ENCODE measurements around the gene B3GNT3.

B3GNT3 gene, protein sequence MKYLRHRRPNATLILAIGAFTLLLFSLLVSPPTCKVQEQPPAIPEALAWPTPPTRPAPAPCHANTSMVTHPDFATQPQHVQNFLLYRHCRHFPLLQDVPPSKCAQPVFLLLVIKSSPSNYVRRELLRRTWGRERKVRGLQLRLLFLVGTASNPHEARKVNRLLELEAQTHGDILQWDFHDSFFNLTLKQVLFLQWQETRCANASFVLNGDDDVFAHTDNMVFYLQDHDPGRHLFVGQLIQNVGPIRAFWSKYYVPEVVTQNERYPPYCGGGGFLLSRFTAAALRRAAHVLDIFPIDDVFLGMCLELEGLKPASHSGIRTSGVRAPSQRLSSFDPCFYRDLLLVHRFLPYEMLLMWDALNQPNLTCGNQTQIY

DNA sequence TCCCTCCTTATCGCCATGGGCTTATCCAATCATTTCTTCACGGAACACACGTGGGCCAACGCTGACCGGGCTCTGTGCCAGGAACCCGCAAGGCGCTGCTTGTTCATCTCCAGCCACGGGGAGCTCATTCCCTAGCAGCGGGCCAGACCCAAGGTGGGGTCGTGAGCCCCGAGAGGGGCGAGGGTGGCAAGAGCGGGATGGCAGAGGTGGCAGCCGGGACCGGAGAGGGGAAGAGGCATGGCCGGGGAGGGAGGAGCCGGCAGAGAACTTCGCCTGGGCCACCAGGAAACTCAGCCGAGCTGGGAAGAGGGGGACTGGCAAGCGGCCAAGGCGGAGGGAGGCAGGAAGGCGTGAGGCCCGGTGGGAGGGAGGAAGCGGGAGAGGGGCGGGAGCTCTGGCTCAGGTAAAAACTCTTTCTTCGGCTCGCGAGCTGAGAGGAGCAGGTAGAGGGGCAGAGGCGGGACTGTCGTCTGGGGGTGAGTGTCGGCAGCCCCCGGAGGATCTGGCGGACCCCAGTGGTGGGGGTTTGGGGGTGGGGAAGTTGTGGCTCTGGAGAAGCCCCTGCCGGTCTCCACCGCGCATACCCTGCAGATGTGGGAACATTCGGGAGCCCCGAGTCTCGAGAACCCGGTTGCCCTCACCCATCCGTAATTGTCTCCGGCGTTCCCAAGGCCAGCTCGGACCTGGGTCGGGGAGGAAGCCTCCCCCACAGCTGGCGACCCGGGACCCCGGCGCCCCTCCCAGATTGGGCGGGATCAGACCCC is at the start of gene B3GNT3:
B3GNT3 (plus strand) TSS at position 408 of the 764 bp plus-strand sequence. CDS start 12,670 bp downstream, outside the sequence.
- no peaks in the 10 kb centered on the region for H3K4me1 ChIP-seq (ENCODE audit: control insufficient read depth in 1 of 2, insufficient read depth in 2 of 2, low read length in 2 of 2)
- H3K27ac ChIP-seq (ENCODE audit: low read length): peak within 1 kb of the TSS; percentile 95
- peaks cover 23% of the 10 kb centered on the region for H3K27me3 ChIP-seq (ENCODE audit: low read depth, low read length)
- H3K4me3 ChIP-seq (ENCODE audit: low read depth in 1 of 2, low read length in 2 of 2): peak within 1 kb of the TSS in 1 of 2 donors; percentile 31
- H3K9me3 ChIP-seq (ENCODE audit: control insufficient read depth in 1 of 2, low read length in 2 of 2): no peaks in the 10 kb centered on the region
- H3K36me3 ChIP-seq (ENCODE audit: control insufficient read depth in 1 of 2, insufficient read depth in 2 of 2, low read length in 2 of 2): no peaks in the 10 kb centered on the region

DNA sequence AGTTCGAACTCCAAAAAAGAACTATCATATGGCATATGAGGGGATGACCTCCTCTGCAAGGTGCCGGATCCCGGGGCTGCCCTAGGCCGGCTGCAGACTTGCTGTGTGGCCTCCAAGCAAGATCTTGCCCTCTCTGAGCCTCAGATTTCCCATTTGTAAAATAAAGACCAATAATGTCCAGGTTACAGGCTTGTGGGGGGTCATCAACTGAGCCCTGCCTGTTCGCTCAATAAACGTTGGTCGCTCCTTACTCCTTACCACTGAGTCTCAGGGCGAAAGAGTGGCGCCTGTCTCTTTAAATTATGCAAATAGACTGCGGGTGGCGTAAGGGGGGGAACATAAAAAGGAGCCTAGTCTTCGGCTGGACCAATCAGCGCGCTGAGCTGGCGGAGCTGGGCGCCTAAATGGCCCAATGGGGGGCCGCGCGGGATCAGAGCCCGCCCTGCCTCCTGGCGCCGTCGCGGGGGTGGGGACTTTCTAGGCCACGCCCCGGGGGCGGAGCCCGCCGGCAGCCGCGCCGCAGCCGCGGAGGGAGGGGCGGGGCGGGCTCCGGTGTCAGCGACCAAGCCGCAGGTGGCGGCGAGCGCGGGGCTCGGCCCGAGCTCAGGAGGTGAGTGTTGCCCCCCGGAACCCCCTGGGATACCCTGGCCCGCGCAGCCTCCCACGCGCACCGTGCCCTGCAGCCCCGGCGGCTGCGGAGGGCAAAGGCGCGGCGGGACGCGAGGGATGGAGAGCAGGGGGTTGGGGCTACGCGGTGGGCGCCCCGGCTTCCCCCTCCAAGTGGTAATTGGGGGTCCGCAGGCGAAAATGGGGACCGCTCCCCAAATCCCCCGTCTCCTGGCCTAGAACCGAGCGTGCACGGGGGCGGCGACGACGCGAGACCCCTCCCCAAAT is 47.5 kb upstream of the B3GNT3 start:
- Histone ChIP-seq H3K27ac (ENCODE audit: low read length) (no peak overlapping the region), H3K9me3 (ENCODE audit: control insufficient read depth in 1 of 2, low read length in 2 of 2) (no peaks in the 10 kb centered on the region), H3K27me3 (ENCODE audit: low read depth, low read length) (no peaks in the 10 kb centered on the region), H3K4me3 (ENCODE audit: low read depth in 1 of 2, low read length in 2 of 2) (peak overlapping the region; percentile 26 to 69), H3K36me3 (ENCODE audit: control insufficient read depth in 1 of 2, insufficient read depth in 2 of 2, low read length in 2 of 2) (no peaks in the 10 kb centered on the region), H3K4me1 (ENCODE audit: control insufficient read depth in 1 of 2, insufficient read depth in 2 of 2, low read length in 2 of 2) (peaks cover 3 to 20% of the 10 kb centered on the region in 2 donors)

DNA sequence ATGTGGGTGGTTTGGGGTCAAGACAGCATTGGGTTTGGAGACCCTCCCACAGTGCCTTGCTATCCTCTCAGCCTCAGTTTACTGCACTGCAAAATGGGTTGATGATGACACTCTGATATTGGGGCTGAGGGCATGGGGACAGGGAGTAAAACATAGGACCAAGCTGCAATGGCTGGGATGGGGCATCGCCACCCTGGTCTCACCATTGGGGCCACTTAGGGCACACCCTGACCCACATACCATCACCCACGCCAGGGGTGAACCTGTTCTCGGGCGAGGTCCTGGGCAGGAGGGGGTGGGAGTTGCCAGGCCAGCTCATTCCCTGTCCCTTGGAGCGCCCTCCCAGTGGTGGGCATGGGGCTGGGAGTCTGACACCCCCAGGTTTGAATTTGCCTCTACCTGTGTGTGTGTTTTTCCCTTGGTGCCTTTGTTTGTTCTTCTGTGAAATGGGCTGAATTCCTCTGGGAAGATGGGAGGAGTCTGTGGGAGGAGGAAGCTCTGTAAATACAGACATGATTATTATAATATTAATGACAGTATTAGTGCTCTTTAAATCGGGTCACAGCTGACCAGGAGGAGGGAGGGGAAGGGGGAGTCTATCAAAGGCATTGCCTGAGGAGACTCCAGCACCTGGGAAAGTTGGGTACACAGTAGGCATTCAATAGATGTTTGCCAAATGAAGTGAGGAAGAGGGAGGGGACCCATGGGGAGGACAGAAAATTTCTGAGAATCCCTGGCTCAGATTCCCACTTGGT is 45.9 kb upstream of the B3GNT3 start:
- no peak overlapping the region for H3K27ac ChIP-seq (ENCODE audit: low read length)
- no peaks in the 10 kb centered on the region for H3K36me3 ChIP-seq (ENCODE audit: control insufficient read depth in 1 of 2, insufficient read depth in 2 of 2, low read length in 2 of 2)
- H3K4me1 ChIP-seq (ENCODE audit: control insufficient read depth in 1 of 2, insufficient read depth in 2 of 2, low read length in 2 of 2): peaks cover 3 to 20% of the 10 kb centered on the region in 2 donors
- H3K4me3 ChIP-seq (ENCODE audit: low read depth in 1 of 2, low read length in 2 of 2): no peak overlapping the region
- no peaks in the 10 kb centered on the region for H3K27me3 ChIP-seq (ENCODE audit: low read depth, low read length)
- no peaks in the 10 kb centered on the region for H3K9me3 ChIP-seq (ENCODE audit: control insufficient read depth in 1 of 2, low read length in 2 of 2)

DNA sequence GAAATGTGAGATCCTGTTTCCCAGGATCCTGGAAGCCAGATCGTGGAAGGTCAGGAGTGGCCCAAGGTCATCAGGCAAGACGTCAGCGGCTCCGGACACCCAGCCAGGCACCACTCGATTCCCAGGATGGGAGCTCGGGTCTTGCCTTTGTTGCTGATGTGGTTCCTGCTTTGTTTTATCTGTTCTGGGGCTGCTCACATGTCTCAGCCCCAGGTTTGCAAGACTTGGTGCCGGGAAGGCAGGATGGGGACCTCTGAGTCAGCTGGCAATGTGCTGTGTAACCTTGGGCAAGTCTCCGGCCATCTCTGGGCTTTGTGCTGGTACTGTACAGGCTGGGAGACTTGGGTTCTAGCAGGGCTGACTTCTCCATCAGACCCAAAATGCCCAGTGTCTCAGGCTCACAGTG is 45.0 kb upstream of the B3GNT3 start:
- Histone ChIP-seq H3K27ac (ENCODE audit: low read length) (no peak overlapping the region), H3K36me3 (ENCODE audit: control insufficient read depth in 1 of 2, insufficient read depth in 2 of 2, low read length in 2 of 2) (no peaks in the 10 kb centered on the region), H3K9me3 (ENCODE audit: control insufficient read depth in 1 of 2, low read length in 2 of 2) (no peaks in the 10 kb centered on the region), H3K4me1 (ENCODE audit: control insufficient read depth in 1 of 2, insufficient read depth in 2 of 2, low read length in 2 of 2) (peaks cover 3 to 21% of the 10 kb centered on the region in 2 donors), H3K27me3 (ENCODE audit: low read depth, low read length) (no peaks in the 10 kb centered on the region), H3K4me3 (ENCODE audit: low read depth in 1 of 2, low read length in 2 of 2) (no peak overlapping the region)

DNA sequence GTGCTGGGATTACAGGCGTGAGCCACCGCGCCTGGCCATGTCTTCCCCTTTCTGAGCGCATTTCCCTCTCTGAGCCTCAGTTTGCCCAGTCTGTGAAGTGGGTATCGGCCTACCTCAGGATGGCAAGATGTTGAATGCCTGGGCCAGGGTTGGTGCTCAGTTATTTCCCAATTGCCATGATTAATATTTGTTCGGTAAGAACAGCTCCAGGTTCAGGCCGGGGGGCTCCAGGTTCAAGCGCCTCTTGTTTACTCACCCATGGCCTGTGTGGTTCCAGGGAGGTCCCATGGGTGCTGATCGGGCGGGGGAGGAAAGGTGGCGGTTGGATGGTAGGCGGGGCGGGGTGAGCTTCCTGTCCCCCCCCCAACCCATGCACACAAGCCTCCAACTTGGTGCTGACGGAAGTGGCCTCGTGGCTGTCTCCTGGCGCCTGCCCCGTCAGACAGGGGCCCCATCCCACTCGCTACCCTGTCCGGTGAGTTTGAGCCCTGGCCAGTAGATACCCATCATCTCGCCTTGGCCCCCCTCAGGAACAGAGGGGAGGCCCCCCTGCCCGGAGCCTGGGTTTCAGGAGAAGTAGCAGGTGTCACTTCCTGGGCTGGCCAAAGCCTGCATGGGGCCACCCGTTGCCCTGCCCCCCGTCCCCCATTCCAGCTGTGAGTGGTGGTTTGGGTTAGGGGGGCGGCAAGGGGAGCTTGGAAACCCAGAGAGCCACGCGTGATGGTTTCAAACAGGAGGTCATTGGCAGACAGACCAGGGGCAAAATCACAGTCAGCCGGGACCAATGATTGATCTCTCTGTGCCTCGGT is 43.6 kb upstream of the B3GNT3 start, which contains the start of gene FCHO1:
FCHO1 (plus strand) TSS at position 375 of the 809 bp plus-strand sequence. CDS start 3,688 bp downstream, outside the sequence.
- Histone ChIP-seq H3K27ac (ENCODE audit: low read length) (no peak within 1 kb of the TSS), H3K4me3 (ENCODE audit: low read depth in 1 of 2, low read length in 2 of 2) (no peak within 1 kb of the TSS), H3K36me3 (ENCODE audit: control insufficient read depth in 1 of 2, insufficient read depth in 2 of 2, low read length in 2 of 2) (no peaks in the 10 kb centered on the region), H3K9me3 (ENCODE audit: control insufficient read depth in 1 of 2, low read length in 2 of 2) (no peaks in the 10 kb centered on the region), H3K4me1 (ENCODE audit: control insufficient read depth in 1 of 2, insufficient read depth in 2 of 2, low read length in 2 of 2) (peaks cover 3 to 23% of the 10 kb centered on the region in 2 donors), H3K27me3 (ENCODE audit: low read depth, low read length) (no peaks in the 10 kb centered on the region)

DNA sequence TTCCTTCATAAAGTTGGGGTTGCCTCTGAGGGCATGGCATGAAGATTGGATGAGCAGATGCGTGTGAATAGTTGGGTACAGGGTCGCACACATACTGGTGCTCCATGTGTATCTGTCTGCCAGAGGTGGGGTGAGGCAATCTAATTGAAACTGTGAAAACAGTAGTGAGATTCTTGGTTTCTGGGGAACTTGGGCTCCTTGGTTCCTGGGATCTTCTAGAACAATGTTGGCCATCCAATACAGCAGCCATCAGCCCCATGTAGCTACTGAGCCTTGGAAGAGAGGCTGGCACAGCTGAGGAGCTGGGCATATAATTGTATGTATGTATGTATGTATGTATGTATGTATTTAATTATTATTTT is 43.0 kb upstream of the B3GNT3 start:
- Histone ChIP-seq H3K4me3 (ENCODE audit: low read depth in 1 of 2, low read length in 2 of 2) (no peak overlapping the region), H3K4me1 (ENCODE audit: control insufficient read depth in 1 of 2, insufficient read depth in 2 of 2, low read length in 2 of 2) (peaks cover 3 to 19% of the 10 kb centered on the region in 2 donors), H3K36me3 (ENCODE audit: control insufficient read depth in 1 of 2, insufficient read depth in 2 of 2, low read length in 2 of 2) (no peaks in the 10 kb centered on the region), H3K27me3 (ENCODE audit: low read depth, low read length) (no peaks in the 10 kb centered on the region), H3K27ac (ENCODE audit: low read length) (no peak overlapping the region), H3K9me3 (ENCODE audit: control insufficient read depth in 1 of 2, low read length in 2 of 2) (no peaks in the 10 kb centered on the region)

DNA sequence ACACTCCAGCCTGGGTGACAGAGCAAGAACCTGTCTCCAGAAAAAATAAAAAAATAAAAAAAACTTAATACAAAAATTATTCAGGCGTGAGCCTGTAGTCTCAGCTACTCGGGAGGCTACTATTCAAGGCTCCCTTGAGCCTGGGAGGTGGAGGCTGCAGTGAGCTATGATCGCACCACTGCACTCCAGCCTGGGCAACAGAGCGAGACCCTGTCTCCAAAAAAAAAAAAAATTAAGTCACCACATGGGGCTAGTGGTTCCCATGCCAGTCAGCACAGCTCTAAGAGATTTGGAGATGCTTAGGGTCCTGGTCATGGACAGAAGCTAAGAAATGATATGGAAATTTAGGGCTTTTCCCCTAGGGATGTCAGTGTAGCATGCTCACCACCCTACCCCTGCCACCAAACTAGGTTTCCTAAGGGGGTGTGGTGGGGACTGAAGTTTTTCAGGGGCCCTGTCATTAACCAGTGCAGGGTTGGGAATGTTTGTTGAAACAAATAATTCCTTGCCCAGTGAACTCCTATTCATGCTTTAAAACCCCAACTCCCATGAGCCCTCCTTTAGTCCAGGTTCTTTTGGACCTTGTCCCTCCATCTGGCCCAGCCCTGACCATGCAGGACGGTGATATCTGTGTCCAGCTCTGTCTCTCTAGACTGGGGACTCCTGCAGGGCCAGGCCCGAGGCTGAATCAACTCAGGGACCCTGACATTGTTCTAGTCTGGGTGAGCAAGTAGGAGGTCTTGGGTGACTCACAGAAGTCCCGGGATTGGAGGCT is 41.9 kb upstream of the B3GNT3 start:
- Histone ChIP-seq H3K4me1 (ENCODE audit: control insufficient read depth in 1 of 2, insufficient read depth in 2 of 2, low read length in 2 of 2) (peaks cover 0 to 14% of the 10 kb centered on the region in 2 donors), H3K9me3 (ENCODE audit: control insufficient read depth in 1 of 2, low read length in 2 of 2) (no peaks in the 10 kb centered on the region), H3K27me3 (ENCODE audit: low read depth, low read length) (no peaks in the 10 kb centered on the region), H3K36me3 (ENCODE audit: control insufficient read depth in 1 of 2, insufficient read depth in 2 of 2, low read length in 2 of 2) (no peaks in the 10 kb centered on the region), H3K4me3 (ENCODE audit: low read depth in 1 of 2, low read length in 2 of 2) (no peak overlapping the region), H3K27ac (ENCODE audit: low read length) (no peak overlapping the region)

DNA sequence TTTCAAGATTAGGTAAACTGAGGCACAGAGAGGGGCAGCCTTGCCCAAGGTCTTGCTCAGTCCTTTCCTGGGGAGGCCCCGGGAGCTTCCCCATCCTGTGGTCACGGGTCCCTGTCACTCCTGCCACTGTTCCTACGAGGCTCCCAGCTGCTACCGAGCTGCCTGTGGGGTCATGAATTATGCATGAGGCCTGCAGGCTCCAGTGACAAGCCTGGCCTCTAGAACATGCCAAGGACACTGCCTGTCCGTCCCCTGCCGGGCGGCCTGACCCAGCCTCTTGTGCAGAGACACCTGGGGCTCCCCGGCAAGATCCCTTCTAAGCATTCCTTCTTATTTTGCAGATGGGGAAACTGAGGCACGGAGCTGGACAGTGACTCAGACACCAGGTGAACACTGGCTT is 41.0 kb upstream of the B3GNT3 start:
- no peaks in the 10 kb centered on the region for H3K36me3 ChIP-seq (ENCODE audit: control insufficient read depth in 1 of 2, insufficient read depth in 2 of 2, low read length in 2 of 2)
- H3K4me1 ChIP-seq (ENCODE audit: control insufficient read depth in 1 of 2, insufficient read depth in 2 of 2, low read length in 2 of 2): peaks cover 0 to 8% of the 10 kb centered on the region in 2 donors
- no peaks in the 10 kb centered on the region for H3K27me3 ChIP-seq (ENCODE audit: low read depth, low read length)
- H3K4me3 ChIP-seq (ENCODE audit: low read depth in 1 of 2, low read length in 2 of 2): no peak overlapping the region
- H3K27ac ChIP-seq (ENCODE audit: low read length): no peak overlapping the region
- H3K9me3 ChIP-seq (ENCODE audit: control insufficient read depth in 1 of 2, low read length in 2 of 2): no peaks in the 10 kb centered on the region

DNA sequence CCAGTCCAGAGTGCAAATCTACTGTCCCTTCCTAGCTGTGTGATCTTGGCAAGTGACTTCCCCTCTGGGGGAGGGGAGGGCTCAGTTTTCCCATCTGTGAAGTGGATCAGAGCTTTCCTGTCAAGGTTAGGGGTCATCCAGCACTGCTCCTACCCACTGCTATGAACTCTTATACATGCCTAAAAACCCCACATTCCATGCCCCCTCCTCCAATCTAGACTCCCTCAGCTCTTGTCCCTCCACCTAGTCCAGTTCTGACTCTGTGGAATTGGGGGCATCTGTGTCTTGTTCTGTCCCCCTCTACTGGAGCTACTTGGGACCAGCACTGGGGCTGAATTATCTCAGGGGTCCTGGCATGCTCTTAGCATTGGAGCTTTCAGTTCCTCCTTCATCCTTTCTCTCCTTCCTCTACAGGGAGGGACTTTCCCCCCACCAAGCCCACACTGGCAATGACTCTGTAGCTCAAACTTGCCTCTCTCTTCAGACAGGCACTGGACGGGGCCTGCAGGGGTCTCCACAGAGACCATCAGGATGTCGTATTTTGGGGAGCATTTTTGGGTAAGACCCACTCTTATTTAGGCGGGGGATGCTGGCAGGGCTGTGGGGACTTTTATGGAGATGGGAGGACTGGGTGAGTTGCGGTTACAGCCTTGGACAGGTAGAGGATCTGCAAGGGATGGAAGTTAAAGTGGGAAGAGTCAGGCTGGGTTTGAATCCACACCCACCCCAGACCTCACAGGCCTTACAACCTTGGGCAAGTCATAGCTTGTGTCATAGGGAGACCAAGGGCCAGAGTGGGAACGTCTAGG is 40.1 kb upstream of the B3GNT3 start:
- no peak overlapping the region for H3K4me3 ChIP-seq (ENCODE audit: low read depth in 1 of 2, low read length in 2 of 2)
- no peaks in the 10 kb centered on the region for H3K9me3 ChIP-seq (ENCODE audit: control insufficient read depth in 1 of 2, low read length in 2 of 2)
- no peaks in the 10 kb centered on the region for H3K27me3 ChIP-seq (ENCODE audit: low read depth, low read length)
- no peak overlapping the region for H3K27ac ChIP-seq (ENCODE audit: low read length)
- peaks cover 0 to 8% of the 10 kb centered on the region in 2 donors for H3K4me1 ChIP-seq (ENCODE audit: control insufficient read depth in 1 of 2, insufficient read depth in 2 of 2, low read length in 2 of 2)
- no peaks in the 10 kb centered on the region for H3K36me3 ChIP-seq (ENCODE audit: control insufficient read depth in 1 of 2, insufficient read depth in 2 of 2, low read length in 2 of 2)
